ENCODE measurements around the gene CTSZ. TPM values are rescaled to one million over a fixed set of nuclear protein-coding genes. Genes with fewer than 3 reads are reported as not detected.

The CTSZ gene
- total and polyA plus RNA-seq, 2 of the 8 experiments (the other 6 are each of a cell fraction or from before 2014, with no cell fraction given) = 32.8 to 34.0 TPM

DNA sequence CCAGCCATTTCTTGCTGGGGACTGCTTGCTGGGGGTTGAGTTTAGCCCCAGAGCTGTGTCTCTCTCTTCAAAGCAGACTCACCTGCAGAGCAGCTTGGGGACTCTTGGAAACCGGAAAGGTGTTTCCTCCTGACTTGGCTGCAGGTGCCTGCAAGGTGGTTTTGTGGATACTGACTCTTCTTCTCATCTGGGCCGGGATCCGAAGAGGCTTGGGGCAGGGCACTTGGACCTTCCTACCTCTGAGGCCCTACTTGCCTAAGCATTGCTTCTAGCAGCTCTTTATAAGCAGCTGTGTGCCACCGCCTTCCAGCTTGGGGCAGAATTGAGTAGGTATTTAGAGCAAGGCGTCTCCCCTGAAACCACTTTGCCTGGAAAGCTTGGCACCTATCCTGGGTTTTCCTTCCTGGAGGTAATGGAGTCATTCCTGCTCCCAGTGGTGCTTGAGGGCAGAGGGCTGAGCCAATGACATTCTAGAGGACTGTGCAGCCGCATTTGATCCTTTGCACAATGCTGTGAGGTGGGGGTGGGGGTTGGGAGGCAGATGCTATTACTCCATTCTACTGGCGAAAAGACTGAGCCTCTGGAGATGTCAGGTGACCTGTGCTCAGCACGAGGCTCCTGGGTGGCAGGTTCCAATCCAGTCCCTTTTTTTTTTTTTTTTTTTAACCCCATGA is 3.4 kb upstream of the CTSZ start:
- H3K23me2 ChIP-seq (ENCODE audit: low read depth, low read length) = peaks cover 2% of the 10 kb centered on the region; the same call in 1 of the 2 replicates
- no peak overlapping the region for H2BK120ac ChIP-seq (replicated peaks; ENCODE audit: low read depth, low read length)
- FAIRE-seq (no peak), DNase-seq (ENCODE audit: low read depth in 1 of 2, low spot score in 2 of 2) (no peak)
- no peak overlapping the region for H3K23ac ChIP-seq (ENCODE audit: insufficient read length)
- no peak overlapping the region for H4K5ac ChIP-seq (ENCODE audit: insufficient read length, low read depth, low read length)
- no peak overlapping the region for H2AK5ac ChIP-seq (ENCODE audit: low read depth, low read length)
- H3K56ac ChIP-seq (replicated peaks; ENCODE audit: insufficient read length, low read depth, low read length) = no peak overlapping the region
- H3K27ac ChIP-seq (ENCODE audit: low read depth, low read length) = no peak overlapping the region
- H4K8ac ChIP-seq (ENCODE audit: extremely low read depth, insufficient read depth, low read length) = 0 out of 2 replicates have a peak overlapping the region, but pooled peaks have one; percentile 18
- no peak overlapping the region for H3K18ac ChIP-seq (ENCODE audit: extremely low read depth, low read length)
- no peak overlapping the region for H2BK5ac ChIP-seq (ENCODE audit: low read depth, low read length)
- 0 out of 2 replicates have a peak overlapping the region, but pooled peaks have one; percentile 50 for H2BK12ac ChIP-seq (ENCODE audit: low read depth, low read length)
- no peaks in the 10 kb centered on the region for H3K79me1 ChIP-seq (ENCODE audit: low read depth, low read length)
- no peak overlapping the region for H2BK20ac ChIP-seq (ENCODE audit: low read length)
- WGBS, 2 experiments (ENCODE audit: extremely low coverage in 1 of 2, insufficient coverage in 1 of 2, insufficient read length in 1 of 2, insufficient replicate concordance in 2 of 2, low coverage in 1 of 2, low lambda C conversion rate in 2 of 2, missing lambda C conversion rate in 1 of 2) = 95% methylated on average over 8 of the region's 8 CpGs; no CpG with 5 or more reads in 1 of the 2 experiments
- H3K9me3 ChIP-seq (ENCODE audit: insufficient read depth in 2 of 2, low read depth in 1 of 2, low read length in 1 of 2) = no peaks in the 10 kb centered on the region
- ChIA-PET CTCF (ENCODE audit: partially characterized antibody) (interaction anchor here (0.7 to 1.3 kb wide), 3 partner anchors 9 to 1202 kb away, joined by 3 to 5 read pairs (median 3); no protein-coding TSS in a partner anchor), POLR2A (ENCODE audit: partially characterized antibody) (interaction anchor here (0.6 to 1.7 kb wide), 2 partner anchors 12 to 158 kb away, joined by 3 to 9 read pairs; partner anchors contain the start of gene GNAS)
- H3K4me1 ChIP-seq (replicated peaks in 1 of 4; ENCODE audit: control insufficient read depth in 3 of 4, insufficient read depth in 4 of 4, low read length in 3 of 4) = peaks cover 0 to 8% (median 7%) of the 10 kb centered on the region in 4 experiments; a peak in 3 of 7 replicates
- H3K9ac ChIP-seq (replicated peaks in 1 of 4; ENCODE audit: extremely low read depth in 1 of 4, low read depth in 3 of 4, low read length in 3 of 4) = no peak overlapping the region
- H3K4ac ChIP-seq (replicated peaks; ENCODE audit: insufficient read length, low read depth, low read length) = no peak overlapping the region
- H4K20me1 ChIP-seq (replicated peaks in 1 of 2; ENCODE audit: control insufficient read depth in 1 of 2, insufficient read depth in 2 of 2, low read length in 2 of 2) = no peaks in the 10 kb centered on the region
- no peak overlapping the region for H3K14ac ChIP-seq (ENCODE audit: insufficient read length)
- H3K36me3 ChIP-seq (ENCODE audit: control insufficient read depth in 2 of 4, insufficient read depth in 4 of 4, low read length in 3 of 4) = no peaks in the 10 kb centered on the region
- H2BK15ac ChIP-seq (ENCODE audit: low read length) = no peak overlapping the region
- no peak overlapping the region for H3K4me3 ChIP-seq (ENCODE audit: extremely low read depth in 1 of 4, insufficient read depth in 2 of 4, low read depth in 3 of 4, low read length in 4 of 4)
- no peaks in the 10 kb centered on the region for H3K79me2 ChIP-seq (ENCODE audit: control insufficient read depth in 1 of 2, insufficient read depth in 2 of 2, low read length in 2 of 2)
- peaks cover 0 to 12% (median 5%) of the 10 kb centered on the region in 4 experiments; a peak in 4 of 7 replicates for H3K27me3 ChIP-seq (replicated peaks in 1 of 4; ENCODE audit: control insufficient read depth in 3 of 4, extremely low read depth in 1 of 4, insufficient read depth in 3 of 4, low read length in 3 of 4)
- H2AFZ ChIP-seq (ENCODE audit: low read length) = no peak overlapping the region
- H3K4me2 ChIP-seq (ENCODE audit: insufficient read depth in 1 of 2, low read depth in 2 of 2, low read length in 2 of 2) = no peak overlapping the region
- no peak overlapping the region for H4K91ac ChIP-seq (replicated peaks; ENCODE audit: insufficient read length, low read length)
- TF ChIP-seq, protein P1, sequence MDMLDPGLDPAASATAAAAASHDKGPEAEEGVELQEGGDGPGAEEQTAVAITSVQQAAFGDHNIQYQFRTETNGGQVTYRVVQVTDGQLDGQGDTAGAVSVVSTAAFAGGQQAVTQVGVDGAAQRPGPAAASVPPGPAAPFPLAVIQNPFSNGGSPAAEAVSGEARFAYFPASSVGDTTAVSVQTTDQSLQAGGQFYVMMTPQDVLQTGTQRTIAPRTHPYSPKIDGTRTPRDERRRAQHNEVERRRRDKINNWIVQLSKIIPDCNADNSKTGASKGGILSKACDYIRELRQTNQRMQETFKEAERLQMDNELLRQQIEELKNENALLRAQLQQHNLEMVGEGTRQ (IDR thresholded peaks at IDR 0.05; ENCODE audit: low read length) = no peak
- TF ChIP-seq EP300 (IDR thresholded peaks at IDR 0.05; ENCODE audit: borderline replicate concordance in 1 of 2, low read depth in 2 of 2, low read length in 2 of 2) (no peak), KDM4A (IDR thresholded peaks at IDR 0.05; ENCODE audit: low read depth, low read length, severe bottlenecking) (no peak), CBX5 (IDR thresholded peaks at IDR 0.05; ENCODE audit: low read depth, low read length) (no peak), KDM1A (IDR thresholded peaks at IDR 0.05; ENCODE audit: borderline replicate concordance, low read length) (no peak), RAD21 (IDR thresholded peaks at IDR 0.05 in 1 of 2, conservative IDR thresholded peaks at IDR 0.05 in 1 of 2; ENCODE audit: low read depth in 2 of 2, low read length in 2 of 2) (no peak; a peak in 1 of 4 replicates)
- TF ChIP-seq, protein P2, sequence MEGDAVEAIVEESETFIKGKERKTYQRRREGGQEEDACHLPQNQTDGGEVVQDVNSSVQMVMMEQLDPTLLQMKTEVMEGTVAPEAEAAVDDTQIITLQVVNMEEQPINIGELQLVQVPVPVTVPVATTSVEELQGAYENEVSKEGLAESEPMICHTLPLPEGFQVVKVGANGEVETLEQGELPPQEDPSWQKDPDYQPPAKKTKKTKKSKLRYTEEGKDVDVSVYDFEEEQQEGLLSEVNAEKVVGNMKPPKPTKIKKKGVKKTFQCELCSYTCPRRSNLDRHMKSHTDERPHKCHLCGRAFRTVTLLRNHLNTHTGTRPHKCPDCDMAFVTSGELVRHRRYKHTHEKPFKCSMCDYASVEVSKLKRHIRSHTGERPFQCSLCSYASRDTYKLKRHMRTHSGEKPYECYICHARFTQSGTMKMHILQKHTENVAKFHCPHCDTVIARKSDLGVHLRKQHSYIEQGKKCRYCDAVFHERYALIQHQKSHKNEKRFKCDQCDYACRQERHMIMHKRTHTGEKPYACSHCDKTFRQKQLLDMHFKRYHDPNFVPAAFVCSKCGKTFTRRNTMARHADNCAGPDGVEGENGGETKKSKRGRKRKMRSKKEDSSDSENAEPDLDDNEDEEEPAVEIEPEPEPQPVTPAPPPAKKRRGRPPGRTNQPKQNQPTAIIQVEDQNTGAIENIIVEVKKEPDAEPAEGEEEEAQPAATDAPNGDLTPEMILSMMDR (IDR thresholded peaks at IDR 0.05; ENCODE audit: control extremely low read depth in 1 of 3, insufficient read depth in 1 of 3, low read depth in 1 of 3, low read length in 3 of 3) = no peak

All from H1 (cell line).